Lung (tissue), 12 donors: ENCODE results near the gene SRC. TPM values are rescaled to one million over a fixed set of nuclear protein-coding genes. Genes with fewer than 3 reads are reported as not detected.

Source experiments
- ATAC-seq: fragments of 200-7000 bp; cut with Tn5 transposase; one replicate; pipeline ENCODE4 v1.9.1; 2020; ENCODE audit warnings: moderate number of reproducible peaks; ENCODE audit not compliant: insufficient read depth, low FRiP score
- DNase-seq, 3 donors: peaks; one replicate each; pipeline ENCODE4 v3.0.0-alpha.2; 2013 to 2017
- H3K27ac ChIP-seq, 2 donors: one replicate each; pipeline ENCODE4 v1.5.1; 2013; ENCODE audit warnings: mild to moderate bottlenecking in 2 of 2, moderate library complexity in 2 of 2, control low read depth in 1 of 2, inconsistent platforms in 1 of 2, low read depth in 1 of 2, low read length in 1 of 2
- H3K27me3 ChIP-seq, 3 donors: one replicate each; pipeline ENCODE4 v1.5.1; 2013; ENCODE audit warnings: low read length in 2 of 3; ENCODE audit not compliant: control insufficient read depth in 3 of 3, insufficient read depth in 3 of 3
- H3K36me3 ChIP-seq, 4 donors: one replicate each; pipeline ENCODE4 v1.5.1; 2013; ENCODE audit warnings: low read length in 4 of 4, mild to moderate bottlenecking in 1 of 4, moderate library complexity in 1 of 4; ENCODE audit not compliant: control insufficient read depth in 4 of 4, insufficient read depth in 4 of 4
- H3K4me1 ChIP-seq, 5 donors: one replicate each; pipeline ENCODE4 v1.5.1; 2013; ENCODE audit warnings: low read length in 5 of 5, mild to moderate bottlenecking in 2 of 5, moderate library complexity in 1 of 5; ENCODE audit not compliant: control insufficient read depth in 5 of 5, insufficient read depth in 5 of 5
- H3K4me3 ChIP-seq: one replicate; pipeline ENCODE4 v1.5.1; 2013; ENCODE audit warnings: mild to moderate bottlenecking, control low read depth, moderate library complexity
- H3K9ac ChIP-seq, 2 donors: one replicate each; pipeline ENCODE4 v1.5.1; 2013; ENCODE audit warnings: low read length in 2 of 2, control low read depth in 1 of 2; ENCODE audit not compliant: insufficient read depth in 1 of 2
- H3K9me3 ChIP-seq, 4 donors: one replicate each; pipeline ENCODE4 v1.5.1; 2013; ENCODE audit warnings: low read length in 3 of 4, mild to moderate bottlenecking in 1 of 4, moderate library complexity in 1 of 4; ENCODE audit not compliant: control insufficient read depth in 4 of 4, insufficient read depth in 3 of 4
- WGBS, 2 donors: extraction: QIAGEN DNeasy Blood & Tissue Kit; methylation state at CpG; one replicate each; pipeline ENCODE4 v1.1.7; 2013; 5-methylcytosine and 5-hydroxymethylcytosine counted together
- polyA plus RNA-seq, 2 donors: library from polyadenylated mRNA; stranded (reverse); fragments of 200-250 nt; gene quantifications; one replicate each; pipeline ENCODE4 v1.2.1, GENCODE V29; 2013
- total RNA-seq, 2 donors: library from RNA; depleted of rRNA in 1 of 2; stranded (reverse); fragments of >200 nt in 1 of 2; gene quantifications; one replicate each; pipeline ENCODE4 v1.2.1, GENCODE V29; 2014 to 2021
- TF ChIP-seq, protein P1 (sequence below): IDR thresholded peaks from 2 replicates; pipeline ENCODE4 v1.5.1; 2012; ENCODE audit warnings: mild to moderate bottlenecking; ENCODE audit errors: control extremely low read depth, extremely low read depth
- donor health status: control.
- donor health status: control.
- donor health status: Bipolar disorder and iron deficiency.
- donor health status: healthy.
- donor health status: DM: yes; HTN: yes; CAD: no.

Gene SRC
- total and polyA plus RNA-seq, 4 donors, result 35.6 to 69.5 (median 50.1) TPM

DNA sequence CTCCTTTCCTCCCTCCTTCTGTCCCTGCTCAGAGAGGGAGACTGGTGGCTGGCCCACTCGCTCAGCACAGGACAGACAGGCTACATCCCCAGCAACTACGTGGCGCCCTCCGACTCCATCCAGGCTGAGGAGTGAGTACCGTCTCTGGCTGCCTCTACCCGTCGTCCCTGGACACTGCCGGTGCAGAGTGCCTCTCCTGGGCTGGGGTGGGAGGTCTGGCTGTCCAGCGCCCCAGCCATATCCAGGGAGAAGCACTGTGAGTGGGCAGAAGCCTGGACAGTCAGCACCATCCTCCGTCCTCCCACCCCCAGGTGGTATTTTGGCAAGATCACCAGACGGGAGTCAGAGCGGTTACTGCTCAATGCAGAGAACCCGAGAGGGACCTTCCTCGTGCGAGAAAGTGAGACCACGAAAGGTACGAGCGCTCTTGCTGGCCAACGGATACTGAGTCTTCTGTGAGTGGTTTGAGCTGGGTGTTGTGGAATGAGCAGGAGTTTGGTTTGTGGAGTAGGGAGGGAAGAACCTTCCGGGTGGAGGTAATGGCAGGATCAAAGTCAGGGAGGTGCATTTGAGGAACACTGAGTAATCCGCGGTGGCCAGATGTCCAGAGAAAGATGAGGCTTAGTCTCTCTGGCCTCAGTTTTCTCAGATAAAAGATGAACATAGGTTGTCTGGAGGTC lies 48.1 kb downstream of the SRC start:
- ATAC-seq (no peak), DNase-seq (peak in 1 of 3 donors; percentile 2)
- Histone ChIP-seq H3K4me3 (no peak overlapping the region), H3K27ac (no peak overlapping the region), H3K27me3 (no peaks in the 10 kb centered on the region), H3K4me1 (peaks cover 0 to 17% (median 0%) of the 10 kb centered on the region in 5 donors), H3K9ac (no peak overlapping the region), H3K36me3 (peaks cover 0 to 46% (median 11%) of the 10 kb centered on the region in 4 donors), H3K9me3 (no peaks in the 10 kb centered on the region)
- TF ChIP-seq, protein P1, sequence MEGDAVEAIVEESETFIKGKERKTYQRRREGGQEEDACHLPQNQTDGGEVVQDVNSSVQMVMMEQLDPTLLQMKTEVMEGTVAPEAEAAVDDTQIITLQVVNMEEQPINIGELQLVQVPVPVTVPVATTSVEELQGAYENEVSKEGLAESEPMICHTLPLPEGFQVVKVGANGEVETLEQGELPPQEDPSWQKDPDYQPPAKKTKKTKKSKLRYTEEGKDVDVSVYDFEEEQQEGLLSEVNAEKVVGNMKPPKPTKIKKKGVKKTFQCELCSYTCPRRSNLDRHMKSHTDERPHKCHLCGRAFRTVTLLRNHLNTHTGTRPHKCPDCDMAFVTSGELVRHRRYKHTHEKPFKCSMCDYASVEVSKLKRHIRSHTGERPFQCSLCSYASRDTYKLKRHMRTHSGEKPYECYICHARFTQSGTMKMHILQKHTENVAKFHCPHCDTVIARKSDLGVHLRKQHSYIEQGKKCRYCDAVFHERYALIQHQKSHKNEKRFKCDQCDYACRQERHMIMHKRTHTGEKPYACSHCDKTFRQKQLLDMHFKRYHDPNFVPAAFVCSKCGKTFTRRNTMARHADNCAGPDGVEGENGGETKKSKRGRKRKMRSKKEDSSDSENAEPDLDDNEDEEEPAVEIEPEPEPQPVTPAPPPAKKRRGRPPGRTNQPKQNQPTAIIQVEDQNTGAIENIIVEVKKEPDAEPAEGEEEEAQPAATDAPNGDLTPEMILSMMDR, result no peak
- 92 to 96% methylated on average over 22 of the region's 22 CpGs for WGBS, 2 donors

DNA sequence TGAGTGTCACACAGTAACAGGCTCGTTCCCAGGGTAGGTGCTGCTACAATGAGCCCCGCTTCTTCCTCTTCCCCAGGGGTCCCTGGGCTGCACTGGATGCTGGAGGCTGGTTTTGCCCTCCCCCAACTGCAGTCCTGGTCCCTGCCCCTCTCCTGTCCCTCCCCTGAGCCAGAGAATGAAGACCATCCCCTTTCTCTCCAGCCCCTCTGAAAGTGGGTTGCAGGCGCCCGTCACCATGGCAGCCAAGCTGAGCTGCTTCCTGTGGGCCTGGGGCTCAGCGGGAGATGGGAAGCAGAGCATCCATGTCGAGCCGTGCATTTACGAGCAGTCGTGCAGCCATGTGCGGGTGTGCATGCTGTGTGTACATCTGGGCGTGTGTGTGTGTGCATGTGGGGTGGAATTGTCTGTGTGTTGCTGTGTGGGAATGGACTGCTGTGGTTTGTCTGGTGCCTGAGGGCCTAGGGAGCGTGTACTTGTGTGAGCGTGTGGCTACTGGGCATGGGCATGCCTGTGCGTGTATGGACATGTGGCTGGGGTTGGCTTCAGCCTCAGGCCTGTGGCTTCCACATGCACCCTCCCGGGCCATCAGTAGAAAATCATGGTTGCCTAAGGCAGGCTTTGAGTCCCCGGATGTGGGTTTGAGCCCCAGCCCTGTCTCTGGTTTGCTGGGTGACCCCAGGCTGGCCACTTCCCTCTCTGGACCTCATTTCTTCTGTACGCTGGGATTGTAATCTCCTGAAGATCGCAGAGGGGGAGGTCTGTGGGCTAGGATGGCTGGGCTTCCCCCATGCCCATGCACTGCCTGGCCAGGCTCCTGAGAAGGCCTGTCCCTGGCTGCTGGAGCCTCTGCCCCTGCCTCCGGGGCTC lies 48.8 kb downstream of the SRC start:
- DNase-seq, result peak in 1 of 3 donors; percentile 11
- Histone ChIP-seq H3K4me3 (no peak overlapping the region), H3K4me1 (peaks cover 0 to 17% (median 0%) of the 10 kb centered on the region in 5 donors), H3K36me3 (peaks cover 0 to 44% (median 10%) of the 10 kb centered on the region in 4 donors), H3K27ac (no peak overlapping the region), H3K9ac (no peak overlapping the region), H3K9me3 (no peaks in the 10 kb centered on the region), H3K27me3 (no peaks in the 10 kb centered on the region)
- TF ChIP-seq, protein P1, result no peak
- WGBS, 2 donors, result 88 to 91% methylated on average over 19 of the region's 19 CpGs
- no peak for ATAC-seq

DNA sequence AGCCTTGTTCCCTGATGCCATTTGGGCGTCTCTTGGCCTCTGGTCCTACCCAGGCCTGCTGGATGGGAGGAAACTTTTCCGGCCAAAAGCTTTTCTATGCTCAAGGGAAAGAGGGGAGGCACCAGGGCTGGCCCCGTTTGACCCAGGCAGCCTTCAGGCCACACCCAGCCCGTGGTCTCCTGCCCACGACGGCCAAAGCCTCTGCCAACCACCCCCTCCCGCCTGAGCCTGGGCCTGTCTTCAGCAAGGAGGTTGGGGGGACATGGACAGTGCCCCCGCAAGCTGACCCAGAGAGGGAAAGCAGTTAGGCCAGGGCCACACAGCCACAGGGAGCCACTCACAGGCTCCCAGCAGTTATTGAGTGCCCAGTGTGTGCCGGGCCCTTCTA lies 49.5 kb downstream of the SRC start:
- ATAC-seq, result no peak
- Histone ChIP-seq H3K9ac (no peak overlapping the region), H3K4me1 (peaks cover 0 to 17% (median 0%) of the 10 kb centered on the region in 5 donors), H3K4me3 (no peak overlapping the region), H3K27me3 (no peaks in the 10 kb centered on the region), H3K27ac (no peak overlapping the region), H3K9me3 (no peaks in the 10 kb centered on the region), H3K36me3 (peaks cover 0 to 50% (median 10%) of the 10 kb centered on the region in 4 donors)
- WGBS, 2 donors, result 68 to 73% methylated on average over 9 of the region's 9 CpGs
- TF ChIP-seq, protein P1, result no peak
- DNase-seq, result no peak
